GM18519 (cell line): ENCODE results near the gene RABEP2.
"Not testable (repeated sequence)": the region's sequence is repeated elsewhere in the genome, so short reads cannot be mapped to it uniquely, and the experiment has no call there.

Experiments
- ATAC-seq: cut with Tn5 transposase; IDR thresholded peaks from one replicate; pipeline ENCODE4 v1.9.1; 2021; ENCODE audit warnings: mild to moderate bottlenecking, moderate library complexity; ENCODE audit not compliant: unreplicated experiment, low FRiP score

Gene RABEP2

DNA sequence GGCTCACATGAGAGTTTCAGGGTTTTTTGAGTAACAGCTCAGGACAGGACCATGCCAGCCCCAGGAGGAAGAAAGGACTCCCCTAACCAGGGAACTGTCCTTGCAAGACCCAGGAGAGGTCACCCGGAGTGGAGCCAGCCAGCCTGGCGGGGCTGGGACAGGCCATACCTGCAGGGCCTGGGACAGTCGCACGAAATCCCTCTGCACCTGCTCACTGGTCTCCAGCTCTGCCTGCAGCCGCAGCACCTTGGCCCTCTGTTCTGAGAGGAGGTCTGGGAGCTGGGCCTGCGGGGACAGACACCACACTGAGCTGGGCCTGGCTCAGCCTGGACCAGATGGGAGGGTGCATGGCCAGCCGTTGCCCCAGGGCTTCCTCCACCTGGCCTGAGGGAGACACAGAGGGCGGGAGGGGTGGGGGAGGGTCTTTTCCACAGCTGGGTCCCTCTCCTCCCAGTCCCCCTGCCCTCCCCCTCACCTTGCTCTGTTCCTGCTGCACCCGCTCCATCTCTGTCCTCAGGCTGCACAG lies 19.7 kb downstream of the RABEP2 start:
- ATAC-seq = no peak

DNA sequence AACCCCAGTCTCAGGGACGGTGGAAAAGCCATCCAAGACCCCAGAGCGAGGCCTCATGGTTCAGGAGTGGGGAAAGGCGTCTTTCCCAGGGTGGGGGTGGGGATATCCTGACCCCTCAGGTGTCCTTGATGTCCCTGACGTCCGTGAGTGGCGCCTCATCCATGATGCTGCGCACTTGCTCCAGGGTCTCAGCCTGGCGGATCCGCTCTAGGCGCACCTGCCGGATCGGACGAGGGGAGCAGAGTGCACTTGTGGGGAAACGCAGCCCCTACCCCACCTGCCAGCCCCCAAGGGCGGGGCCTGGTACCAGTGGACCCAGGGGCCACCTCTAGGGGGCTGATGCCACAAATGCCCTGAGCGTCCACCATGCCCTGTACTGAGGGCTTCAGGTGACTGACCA lies 20.2 kb downstream of the RABEP2 start:
- ATAC-seq = no peak

DNA sequence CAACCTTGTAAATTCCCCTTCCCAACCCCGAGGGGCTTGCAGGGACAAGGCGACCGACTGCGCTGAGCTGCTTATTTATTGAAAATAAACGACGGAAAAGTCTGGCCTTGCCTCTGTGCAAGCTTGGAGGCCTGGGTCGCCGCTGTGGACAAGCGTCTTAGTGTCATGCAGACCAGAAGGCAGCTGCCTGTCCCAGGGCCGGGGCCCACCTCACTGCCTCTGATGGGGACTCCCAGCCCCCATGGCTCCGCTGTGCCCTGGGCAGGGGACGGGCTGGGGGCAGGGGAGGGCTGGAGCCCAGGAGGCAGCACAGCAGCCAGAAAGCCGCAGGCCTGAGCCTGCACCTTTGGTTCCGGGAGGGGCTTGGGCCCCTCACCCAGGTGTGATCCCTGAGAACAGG lies 20.7 kb downstream of the RABEP2 start:
- ATAC-seq = no peak

DNA sequence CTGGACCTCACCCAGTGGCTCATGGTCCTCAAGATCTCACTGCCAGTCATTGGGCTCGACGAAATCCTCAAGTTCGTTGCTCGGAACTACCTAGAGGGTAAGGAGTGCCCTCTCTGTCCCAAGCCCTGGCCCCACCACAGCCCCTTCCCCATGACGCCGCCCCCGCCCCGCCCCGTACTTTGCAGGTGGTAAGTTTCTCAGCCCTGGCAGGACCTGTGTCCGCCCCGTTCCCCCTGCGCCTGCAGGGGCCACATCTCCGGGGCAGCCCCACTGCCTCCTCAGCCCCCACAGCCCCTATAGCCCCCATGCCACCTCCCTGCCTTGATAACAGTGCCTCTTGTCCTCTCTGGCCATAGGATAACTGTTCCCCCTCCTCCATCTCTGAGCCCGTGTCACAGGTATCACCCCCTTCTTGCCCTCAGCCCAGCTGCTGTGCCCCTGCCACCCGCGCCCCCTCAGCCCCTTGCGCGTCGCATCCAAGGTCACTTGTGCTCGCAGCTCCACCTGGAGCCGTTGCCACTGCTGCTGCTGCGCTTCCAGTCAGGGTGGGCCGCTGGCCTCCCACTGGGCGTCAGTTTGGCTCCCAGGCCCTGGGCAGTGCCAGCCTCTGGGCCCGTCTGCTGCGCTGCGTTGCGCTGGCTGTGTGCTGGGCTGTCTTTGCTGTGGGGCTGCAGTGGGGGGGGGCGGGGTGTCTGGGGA lies 21.5 kb downstream of the RABEP2 start:
- ATAC-seq = no peak

DNA sequence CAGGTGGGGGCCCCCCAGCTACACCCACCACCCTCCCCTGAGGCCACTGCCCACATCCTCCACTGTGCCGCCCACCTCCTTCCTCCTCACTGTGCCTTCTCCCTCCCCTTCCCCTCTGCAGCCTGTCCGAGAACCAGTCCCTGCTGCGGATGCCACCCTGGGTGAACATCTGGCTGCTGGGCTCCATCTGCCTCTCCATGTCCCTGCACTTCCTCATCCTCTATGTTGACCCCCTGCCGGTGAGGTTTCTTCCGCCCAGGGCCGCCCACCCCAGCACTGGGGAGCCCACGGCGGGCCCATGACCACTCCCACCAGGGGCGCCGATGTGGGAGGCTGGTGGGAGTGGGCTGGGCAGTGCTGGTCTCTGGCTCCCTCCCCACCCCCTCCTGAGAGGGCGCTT lies 22.1 kb downstream of the RABEP2 start:
- no peak for ATAC-seq

DNA sequence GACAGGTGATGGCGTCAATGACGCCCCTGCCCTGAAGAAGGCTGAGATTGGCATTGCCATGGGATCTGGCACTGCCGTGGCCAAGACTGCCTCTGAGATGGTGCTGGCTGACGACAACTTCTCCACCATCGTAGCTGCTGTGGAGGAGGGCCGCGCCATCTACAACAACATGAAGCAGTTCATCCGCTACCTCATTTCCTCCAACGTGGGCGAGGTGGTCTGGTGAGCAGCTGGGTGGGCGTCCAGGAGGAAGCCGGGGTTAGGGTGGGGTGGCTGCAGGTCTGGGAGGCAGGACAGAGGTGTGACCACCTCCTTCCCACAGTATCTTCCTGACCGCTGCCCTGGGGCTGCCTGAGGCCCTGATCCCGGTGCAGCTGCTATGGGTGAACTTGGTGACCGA lies 23.2 kb downstream of the RABEP2 start:
- ATAC-seq = no peak

DNA sequence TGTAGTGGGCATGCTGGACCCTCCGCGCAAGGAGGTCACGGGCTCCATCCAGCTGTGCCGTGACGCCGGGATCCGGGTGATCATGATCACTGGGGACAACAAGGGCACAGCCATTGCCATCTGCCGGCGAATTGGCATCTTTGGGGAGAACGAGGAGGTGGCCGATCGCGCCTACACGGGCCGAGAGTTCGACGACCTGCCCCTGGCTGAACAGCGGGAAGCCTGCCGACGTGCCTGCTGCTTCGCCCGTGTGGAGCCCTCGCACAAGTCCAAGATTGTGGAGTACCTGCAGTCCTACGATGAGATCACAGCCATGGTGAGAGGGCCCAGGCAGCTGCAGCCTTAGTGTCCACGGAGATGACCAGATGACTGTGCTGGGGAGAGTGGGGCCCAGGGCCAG lies 24.4 kb downstream of the RABEP2 start:
- ATAC-seq = no peak

DNA sequence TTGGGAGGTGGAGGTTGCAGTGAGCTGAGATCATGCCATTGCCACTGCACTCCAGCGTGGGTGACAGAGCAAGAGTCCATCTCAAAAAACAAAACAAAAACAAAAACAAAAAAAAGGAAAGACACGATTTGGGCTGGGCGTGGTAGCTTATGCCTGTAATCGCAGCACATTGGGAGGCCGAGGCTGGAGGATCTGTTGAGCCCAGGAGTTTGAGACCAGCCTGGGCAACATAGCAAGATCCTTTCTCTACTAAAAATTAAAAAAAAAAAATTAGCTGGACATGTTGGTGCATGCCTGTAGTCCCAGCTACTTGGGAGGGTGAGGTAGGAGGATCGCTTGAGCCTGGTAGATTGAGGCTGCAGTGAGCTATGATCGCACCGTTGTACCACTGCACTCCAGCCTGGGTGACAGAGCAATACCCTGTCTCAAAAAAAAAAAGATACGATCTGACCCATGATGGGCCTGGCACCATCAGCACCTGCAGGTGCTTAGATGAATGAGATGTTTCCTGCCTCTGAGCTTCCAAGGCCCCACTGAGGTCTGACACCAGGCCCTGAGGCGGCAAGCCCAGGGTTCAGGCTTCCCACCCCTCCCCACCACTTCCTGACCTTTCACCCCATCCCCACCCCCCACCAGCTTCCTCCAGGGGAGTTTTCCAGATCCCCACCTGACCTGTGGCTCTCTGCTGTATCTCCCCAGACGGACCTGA lies 25.0 kb downstream of the RABEP2 start:
- ATAC-seq = no peak

DNA sequence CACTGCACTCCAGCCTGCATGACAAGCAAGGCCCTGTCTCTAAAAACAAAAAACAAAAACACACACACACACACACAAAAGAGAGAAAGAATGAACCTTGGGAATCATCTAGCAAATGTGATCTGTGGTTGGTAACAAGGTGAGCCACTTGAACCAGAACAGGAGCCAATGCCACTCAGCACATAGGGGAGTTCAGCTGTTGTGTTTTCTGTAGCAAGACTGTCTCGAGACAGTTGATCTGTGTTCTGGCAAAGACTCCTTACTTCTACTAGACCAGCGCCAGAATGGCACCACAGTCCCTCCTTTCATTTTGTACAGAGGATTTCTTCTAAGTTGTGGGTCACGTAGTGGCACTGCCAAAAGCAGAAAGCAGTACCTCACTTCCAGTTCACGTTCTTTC lies 26.1 kb downstream of the RABEP2 start:
- no peak for ATAC-seq

DNA sequence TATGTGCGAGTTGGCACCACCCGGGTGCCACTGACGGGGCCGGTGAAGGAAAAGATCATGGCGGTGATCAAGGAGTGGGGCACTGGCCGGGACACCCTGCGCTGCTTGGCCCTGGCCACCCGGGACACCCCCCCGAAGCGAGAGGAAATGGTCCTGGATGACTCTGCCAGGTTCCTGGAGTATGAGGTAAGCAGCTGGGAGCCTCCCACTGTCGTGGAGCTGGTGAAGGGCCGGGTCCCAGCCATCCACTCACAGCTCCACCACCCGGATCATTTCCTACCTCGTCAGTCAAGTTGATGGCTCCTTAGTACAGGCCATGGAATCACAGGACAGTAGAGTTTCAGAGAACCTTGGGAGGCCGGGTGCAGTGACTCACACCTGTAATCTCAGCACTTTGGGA lies 26.8 kb downstream of the RABEP2 start:
- no peak for ATAC-seq

DNA sequence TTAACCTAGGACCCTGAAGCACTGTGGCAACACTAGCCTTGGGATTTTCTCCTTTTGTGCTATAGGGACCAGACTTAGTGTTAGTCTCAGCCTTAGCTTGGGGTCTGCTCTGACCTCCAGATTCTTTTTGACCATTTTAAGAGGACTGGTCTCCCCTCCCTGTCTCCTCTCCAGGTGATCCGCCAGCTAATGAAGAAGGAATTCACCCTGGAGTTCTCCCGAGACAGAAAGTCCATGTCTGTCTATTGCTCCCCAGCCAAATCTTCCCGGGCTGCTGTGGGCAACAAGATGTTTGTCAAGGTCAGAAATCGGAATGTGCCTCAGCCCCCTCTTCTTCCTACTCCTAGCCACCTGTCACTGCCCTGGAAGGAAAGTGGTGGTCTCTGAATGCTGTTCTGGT lies 27.2 kb downstream of the RABEP2 start:
- no peak for ATAC-seq

DNA sequence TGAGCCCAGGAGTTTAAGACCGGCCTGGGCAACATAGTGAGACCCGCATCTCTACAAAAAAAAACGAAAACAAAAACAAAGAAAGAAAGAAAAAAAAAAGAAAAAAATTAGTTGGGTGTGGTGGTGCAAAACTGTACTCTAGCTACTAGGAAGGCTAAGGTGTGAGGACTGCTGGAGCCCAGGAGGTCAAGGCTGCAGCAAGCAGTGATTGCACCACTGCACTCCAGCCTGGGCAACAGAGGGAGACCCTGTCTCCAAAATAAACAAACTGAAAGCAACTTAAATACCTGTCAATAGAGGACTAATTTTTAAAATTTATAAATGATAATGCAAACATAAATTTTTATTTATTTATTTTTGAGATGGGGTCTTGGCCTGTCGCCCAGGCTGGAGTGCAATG lies 29.4 kb downstream of the RABEP2 start:
- no peak for ATAC-seq

DNA sequence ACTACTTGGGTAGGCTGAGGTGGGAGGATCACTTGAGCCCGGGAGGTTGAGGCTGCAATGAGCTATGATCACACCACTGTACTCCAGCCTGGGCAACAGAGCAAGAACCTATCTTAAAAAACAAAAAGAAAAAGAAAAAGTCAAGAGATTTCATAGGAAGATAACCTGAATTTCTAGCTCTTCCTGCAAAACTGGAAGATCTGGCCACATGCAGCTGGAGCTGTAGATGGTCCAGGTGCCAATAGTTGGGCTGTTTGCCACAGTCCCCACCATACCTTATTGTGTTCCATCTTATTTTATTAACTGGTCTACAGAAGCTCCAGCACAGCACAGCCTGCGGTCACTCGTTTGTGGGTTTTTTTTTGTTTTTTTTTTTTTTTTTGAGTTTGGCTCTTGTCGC lies 31.7 kb downstream of the RABEP2 start:
- no peak for ATAC-seq

DNA sequence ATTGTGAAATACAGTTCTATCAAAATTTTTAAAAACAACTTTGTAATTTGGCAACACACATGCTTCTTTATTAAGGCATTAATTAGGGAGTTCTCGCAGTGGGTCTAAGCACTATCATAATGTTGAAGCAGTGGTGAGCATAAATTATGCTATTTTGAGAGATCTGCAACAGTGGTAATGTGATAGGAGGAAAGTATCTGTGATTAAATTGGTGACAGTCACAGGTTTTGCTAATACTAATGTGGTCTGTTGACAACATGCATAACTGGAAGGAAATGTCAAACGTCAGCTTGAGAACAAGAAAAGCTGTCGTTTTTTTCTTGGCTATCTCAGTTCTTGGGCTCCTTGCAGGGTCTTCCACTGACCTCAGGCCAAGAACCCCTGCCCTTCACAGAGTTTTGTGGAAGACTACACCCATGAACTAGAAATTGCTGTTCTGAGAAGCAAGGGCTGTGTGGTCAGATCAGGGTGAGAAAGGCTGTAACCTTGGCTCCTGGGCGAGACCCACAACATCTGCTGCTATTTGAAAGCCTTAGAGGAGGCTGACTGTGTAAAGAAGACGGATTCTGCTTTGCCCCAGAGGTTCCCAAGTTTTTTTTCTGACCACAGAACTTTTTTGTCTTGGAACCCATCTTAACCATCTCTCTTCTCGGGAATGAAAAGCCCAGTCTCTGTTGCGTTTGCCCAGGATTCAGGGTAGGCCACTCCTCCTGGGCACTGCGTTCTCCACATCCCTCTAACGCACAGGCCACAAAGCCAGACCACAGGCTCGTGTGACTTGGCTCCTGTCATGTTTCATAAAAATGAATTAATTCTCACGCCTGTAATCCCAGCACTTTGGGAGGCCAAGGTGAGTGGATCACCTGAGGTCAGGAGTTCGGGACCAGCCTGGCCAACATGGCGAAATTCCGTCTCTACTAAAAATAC lies 32.8 kb downstream of the RABEP2 start:
- ATAC-seq = no peak

DNA sequence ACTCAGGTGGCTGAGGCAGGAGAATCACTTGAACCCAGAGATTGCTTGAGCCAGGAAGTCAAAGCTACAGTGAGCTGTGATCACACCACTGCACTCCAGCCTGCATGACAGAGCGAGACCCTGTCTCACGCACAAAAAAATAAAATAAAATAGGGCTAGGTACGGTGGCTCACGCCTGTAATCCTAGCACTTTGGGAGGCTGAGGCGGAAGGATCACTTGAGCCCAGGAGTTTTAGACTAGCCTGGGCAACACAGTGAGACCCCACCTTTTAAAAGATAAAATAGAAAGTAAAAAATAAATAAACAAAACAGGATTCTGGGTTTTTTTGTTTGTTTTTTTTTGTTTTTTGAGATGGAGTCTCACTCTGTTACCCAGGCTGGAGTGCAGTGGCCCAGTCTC lies 34.7 kb downstream of the RABEP2 start:
- ATAC-seq = not testable (repeated sequence)

DNA sequence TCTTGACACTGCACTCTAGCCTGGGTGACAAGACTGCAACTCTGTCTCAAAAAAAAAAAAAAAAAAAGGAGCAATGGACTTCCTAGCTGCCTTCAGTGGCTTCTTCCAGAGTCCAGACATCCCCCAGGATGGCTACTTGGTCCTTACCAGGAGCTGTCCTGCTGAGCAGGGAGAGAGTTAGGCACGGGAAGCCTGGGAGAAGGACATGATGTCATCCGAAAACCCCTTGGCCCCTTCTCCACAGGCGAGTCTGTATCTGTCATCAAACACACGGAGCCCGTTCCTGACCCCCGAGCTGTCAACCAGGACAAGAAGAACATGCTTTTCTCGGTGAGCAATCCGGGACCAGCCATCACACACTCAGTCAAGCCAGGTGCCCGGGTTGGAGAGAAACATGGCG lies 38.1 kb downstream of the RABEP2 start:
- no peak for ATAC-seq

DNA sequence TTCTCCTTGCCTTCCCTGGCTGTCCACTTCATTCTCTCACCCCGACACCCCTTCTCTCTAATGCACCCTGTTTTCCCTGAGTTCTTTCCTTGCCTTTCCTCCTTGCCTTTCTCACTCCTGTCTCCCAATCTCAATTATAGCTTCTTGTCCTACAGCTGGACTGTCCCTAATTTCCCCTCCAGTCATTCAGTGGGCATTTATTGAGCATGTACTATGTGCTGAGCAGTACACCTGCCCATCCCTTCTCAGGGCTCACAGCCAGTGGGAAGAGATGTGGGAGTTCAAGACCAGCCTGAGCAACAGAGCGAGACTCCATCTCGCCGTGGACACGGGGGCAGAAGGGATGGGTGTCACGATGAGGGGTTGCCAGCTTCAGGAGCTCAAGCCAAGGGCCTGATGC lies 41.0 kb downstream of the RABEP2 start:
- no peak for ATAC-seq

DNA sequence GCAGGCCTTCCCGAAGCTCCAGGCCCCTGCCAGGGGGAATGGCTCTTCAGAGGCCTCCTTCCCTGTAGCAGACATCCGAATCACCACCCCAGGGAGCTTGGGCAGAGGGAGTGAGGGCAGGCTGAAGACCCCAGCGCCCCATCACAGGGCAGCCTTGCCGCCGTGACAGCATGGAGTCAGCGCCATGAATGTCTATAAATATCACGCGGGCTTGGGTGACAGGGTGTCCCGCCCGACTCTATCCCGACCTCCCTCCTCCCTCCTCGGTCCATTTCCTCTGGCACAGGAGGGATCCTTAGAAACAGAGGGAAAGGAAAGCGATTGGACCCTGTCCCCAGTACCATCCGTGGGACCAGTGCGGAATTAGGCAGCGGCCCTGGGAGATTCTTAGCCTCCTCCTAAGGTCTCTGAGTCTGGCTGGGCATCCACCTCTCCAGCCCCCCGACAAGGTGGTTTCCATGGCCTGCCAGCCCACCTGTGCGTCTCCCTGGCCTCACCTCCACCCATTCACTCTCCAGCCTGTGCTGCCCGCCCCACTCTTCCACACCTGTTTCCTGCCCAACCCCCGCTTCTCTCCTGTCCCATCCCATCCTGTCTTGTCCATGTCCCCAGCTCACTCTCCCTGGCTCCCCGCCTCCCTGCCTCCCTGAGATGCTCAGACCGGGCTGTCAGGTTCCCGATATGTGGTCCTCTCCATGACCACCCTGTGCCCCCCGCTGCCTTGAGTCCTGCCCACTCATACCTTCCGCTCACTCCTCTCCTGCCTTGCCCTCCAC lies 41.6 kb downstream of the RABEP2 start:
- ATAC-seq = no peak

DNA sequence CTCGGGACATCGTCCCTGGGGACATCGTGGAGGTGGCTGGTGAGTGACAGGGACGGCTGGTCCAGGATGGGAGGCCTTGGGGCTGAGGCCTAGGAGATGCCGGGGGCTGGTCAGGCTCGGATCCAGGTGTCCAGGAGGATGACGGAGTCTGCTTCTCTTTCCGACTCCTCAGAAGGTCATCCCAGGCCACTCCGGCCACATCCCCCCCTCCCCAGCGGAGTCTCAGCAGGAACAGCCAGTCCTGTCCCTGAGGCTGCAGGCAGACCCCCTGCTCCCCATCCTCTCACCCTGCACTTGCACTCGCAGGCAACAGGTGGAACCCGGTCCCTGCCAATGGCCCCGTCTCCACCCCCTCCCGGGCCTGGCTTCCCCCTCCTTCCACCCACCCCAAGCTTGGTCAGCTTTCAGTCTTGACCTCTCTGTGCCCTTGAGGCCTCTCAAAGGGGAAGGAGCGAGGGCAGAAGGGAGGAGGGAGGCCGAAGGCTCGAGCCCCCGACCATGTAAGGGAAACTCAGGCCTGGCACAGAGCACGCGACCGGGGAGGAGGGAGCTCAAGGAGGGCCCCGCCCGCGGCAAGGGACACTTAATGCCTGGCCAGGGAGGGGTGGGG lies 42.4 kb downstream of the RABEP2 start:
- ATAC-seq = no peak

DNA sequence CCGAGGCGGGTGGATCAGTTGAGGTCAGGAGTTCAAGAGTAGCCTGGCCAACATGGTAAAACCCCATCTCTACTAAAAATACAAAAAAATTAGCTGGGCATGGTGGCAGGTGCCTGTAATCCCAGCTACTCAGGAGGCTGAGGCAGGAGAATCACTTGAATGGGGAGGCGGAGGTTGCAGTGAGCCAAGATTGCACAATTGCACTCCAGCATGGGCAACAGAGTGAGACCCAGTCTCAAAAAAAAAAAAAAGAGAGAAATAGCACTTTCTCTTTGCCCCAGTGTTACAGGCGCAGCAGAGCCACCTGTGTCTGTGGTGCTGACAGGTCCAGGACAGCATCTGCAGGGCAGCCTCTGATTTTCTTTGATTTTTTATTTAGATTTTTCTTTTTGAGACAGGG lies 43.5 kb downstream of the RABEP2 start:
- not testable (repeated sequence) for ATAC-seq
